ENCODE measurements around the gene PRKAR1A. TPM values are rescaled to one million over a fixed set of nuclear protein-coding genes. Genes with fewer than 3 reads are reported as not detected.

PRKAR1A gene
- total and polyA plus RNA-seq, 7 donors = 53.6 to 268 (median 206) TPM

- H3K27ac ChIP-seq = no peak overlapping the region
- H3K27me3 ChIP-seq = peaks cover 0 to 3% (median 0%) of the 10 kb centered on the region in 3 donors
- DNase-seq = no peak
- no peak for TF ChIP-seq POLR2A (IDR thresholded peaks at IDR 0.05)
- no peak for TF ChIP-seq CTCF (IDR thresholded peaks at IDR 0.05)
- TF ChIP-seq EP300 (IDR thresholded peaks at IDR 0.05) = no peak
- TF ChIP-seq POLR2AphosphoS5 (IDR thresholded peaks at IDR 0.05) = no peak
- no peaks in the 10 kb centered on the region for H3K36me3 ChIP-seq
- peaks cover 0 to 7% (median 0%) of the 10 kb centered on the region in 4 donors for H3K9me3 ChIP-seq
- 72 to 79% methylated on average over 2 of the region's 2 CpGs for WGBS, 2 donors
- no peaks in the 10 kb centered on the region for H3K4me1 ChIP-seq
- intact Hi-C loops (cut with DNase I) = no loop called here
- H3K4me3 ChIP-seq = no peak overlapping the region
Observed at GRCh38 chr17:68592009-68592408, 79.8 kb downstream of the PRKAR1A start.

- 66 to 73% methylated on average over 3 of the region's 3 CpGs for WGBS, 2 donors
- no peaks in the 10 kb centered on the region for H3K4me1 ChIP-seq
- peak overlapping the region in 1 of 4 donors; percentile 18 for H3K27ac ChIP-seq
- DNase-seq = no peak
- peaks cover 0 to 8% (median 0%) of the 10 kb centered on the region in 3 donors for H3K27me3 ChIP-seq
- H3K4me3 ChIP-seq = no peak overlapping the region
- intact Hi-C loops (cut with DNase I) = no loop called here
- no peaks in the 10 kb centered on the region for H3K36me3 ChIP-seq
- TF ChIP-seq CTCF (IDR thresholded peaks at IDR 0.05) (no peak), POLR2AphosphoS5 (IDR thresholded peaks at IDR 0.05) (no peak)
- peaks cover 0 to 7% (median 0%) of the 10 kb centered on the region in 4 donors for H3K9me3 ChIP-seq
Observed at GRCh38 chr17:68592682-68593641, 80.7 kb downstream of the PRKAR1A start.

- H3K4me1 ChIP-seq = peaks cover 0 to under 1% (median under 1%) of the 10 kb centered on the region in 4 donors
- intact Hi-C loops (cut with DNase I) = no loop called here
- no peak for DNase-seq
- TF ChIP-seq CTCF (IDR thresholded peaks at IDR 0.05) = no peak
- no peak for TF ChIP-seq POLR2A (IDR thresholded peaks at IDR 0.05)
- no peak for TF ChIP-seq EP300 (IDR thresholded peaks at IDR 0.05)
- no peak for TF ChIP-seq POLR2AphosphoS5 (IDR thresholded peaks at IDR 0.05)
- WGBS, 2 donors = 79 to 86% methylated on average over 2 of the region's 2 CpGs
- H3K27me3 ChIP-seq = peaks cover 1 to 23% (median 5%) of the 10 kb centered on the region in 3 donors
- no peak overlapping the region for H3K4me3 ChIP-seq
- no peaks in the 10 kb centered on the region for H3K9me3 ChIP-seq
- no peaks in the 10 kb centered on the region for H3K36me3 ChIP-seq
- no peak overlapping the region for H3K27ac ChIP-seq
Observed at GRCh38 chr17:68594552-68594951, 82.3 kb downstream of the PRKAR1A start.

GRCh38 chr17:68595496-68595895, 83.3 kb downstream of the PRKAR1A start:
- DNase-seq = no peak
- Histone ChIP-seq H3K4me3 (no peak overlapping the region), H3K36me3 (no peaks in the 10 kb centered on the region), H3K27ac (no peak overlapping the region), H3K9me3 (no peaks in the 10 kb centered on the region), H3K27me3 (peaks cover 8 to 33% (median 15%) of the 10 kb centered on the region in 3 donors), H3K4me1 (peaks cover 0 to 10% (median 8%) of the 10 kb centered on the region in 4 donors)
- intact Hi-C loops (cut with DNase I) = no loop called here
- TF ChIP-seq POLR2A (IDR thresholded peaks at IDR 0.05) (no peak), EP300 (IDR thresholded peaks at IDR 0.05) (no peak), CTCF (IDR thresholded peaks at IDR 0.05) (no peak), POLR2AphosphoS5 (IDR thresholded peaks at IDR 0.05) (no peak)
- 74 to 81% methylated on average over 5 of the region's 5 CpGs for WGBS, 2 donors
